H9 (cell line): Measurements from ENCODE around the gene RAB6A. TPM values are rescaled to one million over a fixed set of nuclear protein-coding genes. Genes with fewer than 3 reads are reported as not detected.

Source experiments
- DNase-seq: peaks from one replicate; pipeline ENCODE4 v3.0.0-alpha.2; 2017
- H2AFZ ChIP-seq: one replicate; pipeline ENCODE4 v1.6.1; 2013; ENCODE audit warnings: mild to moderate bottlenecking, low read length, control low read depth, moderate library complexity
- H2AK5ac ChIP-seq: 2 replicates; pipeline ENCODE4 v1.6.1; 2013; ENCODE audit warnings: low read length, control low read depth, mixed read lengths; ENCODE audit not compliant: insufficient read length
- H2BK120ac ChIP-seq: one replicate; pipeline ENCODE4 v1.6.1; 2013; ENCODE audit warnings: low read depth, mild to moderate bottlenecking, low read length, control low read depth, inconsistent platforms; ENCODE audit not compliant: poor library complexity, severe bottlenecking
- H2BK12ac ChIP-seq: 2 replicates; pipeline ENCODE4 v1.6.1; 2013; ENCODE audit warnings: low read length, control low read depth, mixed read lengths, low read depth; ENCODE audit not compliant: insufficient read length
- H2BK15ac ChIP-seq: 2 replicates; pipeline ENCODE4 v1.6.1; 2013; ENCODE audit warnings: low read depth, low read length, control low read depth
- H2BK20ac ChIP-seq: one replicate; pipeline ENCODE4 v1.6.1; 2013; ENCODE audit warnings: low read depth, mild to moderate bottlenecking, low read length, control low read depth, inconsistent platforms; ENCODE audit not compliant: poor library complexity, severe bottlenecking
- H2BK5ac ChIP-seq: 2 replicates; pipeline ENCODE4 v1.6.1; 2013; ENCODE audit warnings: low read length, control low read depth, mixed read lengths; ENCODE audit not compliant: insufficient read length
- H3K14ac ChIP-seq: 2 replicates; pipeline ENCODE4 v1.6.1; 2013; ENCODE audit warnings: low read length, control low read depth; ENCODE audit not compliant: insufficient read depth
- H3K18ac ChIP-seq: 2 replicates; pipeline ENCODE4 v1.6.1; 2013; ENCODE audit warnings: low read depth, mild to moderate bottlenecking, mixed read lengths, low read length, control low read depth; ENCODE audit not compliant: insufficient read length
- H3K23ac ChIP-seq: 2 replicates; pipeline ENCODE4 v1.6.1; 2013; ENCODE audit warnings: low read length, control low read depth, mixed read lengths, low read depth; ENCODE audit not compliant: insufficient read length
- H3K23me2 ChIP-seq: 2 replicates; pipeline ENCODE4 v1.6.1; 2013; ENCODE audit warnings: low read depth, mild to moderate bottlenecking, mixed read lengths, low read length, control low read depth; ENCODE audit not compliant: insufficient read length, poor library complexity, severe bottlenecking
- H3K27ac ChIP-seq: 2 replicates; pipeline ENCODE4 v1.5.1; 2013; ENCODE audit warnings: low read length, control low read depth, mixed read lengths, low read depth; ENCODE audit not compliant: insufficient read length
- H3K27me3 ChIP-seq: 2 replicates; pipeline ENCODE4 v1.6.1; 2013; ENCODE audit warnings: low read length, control low read depth, inconsistent platforms; ENCODE audit not compliant: insufficient read depth
- H3K4ac ChIP-seq: 2 replicates; pipeline ENCODE4 v1.6.1; 2013; ENCODE audit warnings: low read depth, mild to moderate bottlenecking, control low read depth, inconsistent platforms, low read length, moderate library complexity
- H3K4me1 ChIP-seq: 2 replicates; pipeline ENCODE4 v1.6.1; 2013; ENCODE audit warnings: low read length, control low read depth, inconsistent platforms; ENCODE audit not compliant: insufficient read depth
- H3K4me2 ChIP-seq: 2 replicates; pipeline ENCODE4 v1.6.1; 2013; ENCODE audit warnings: low read length, control low read depth, mixed read lengths; ENCODE audit not compliant: insufficient read length, insufficient read depth
- H3K56ac ChIP-seq: 2 replicates; pipeline ENCODE4 v1.6.1; 2013; ENCODE audit warnings: low read depth, mild to moderate bottlenecking, mixed read lengths, low read length, control low read depth; ENCODE audit not compliant: insufficient read length
- H3K79me1 ChIP-seq: 2 replicates; pipeline ENCODE4 v1.6.1; 2013; ENCODE audit warnings: low read depth, mild to moderate bottlenecking, moderate library complexity, low read length, control low read depth, inconsistent platforms; ENCODE audit not compliant: insufficient read depth, poor library complexity, severe bottlenecking
- H3K79me2 ChIP-seq: 2 replicates; pipeline ENCODE4 v1.6.1; 2013; ENCODE audit warnings: low read length, control low read depth, inconsistent platforms; ENCODE audit not compliant: insufficient read depth
- H3K9ac ChIP-seq: 2 replicates; pipeline ENCODE4 v1.6.1; 2013; ENCODE audit warnings: low read length, control low read depth, mixed read lengths; ENCODE audit not compliant: insufficient read length; ENCODE audit errors: extremely low read depth
- H3K9me3 ChIP-seq: one replicate; pipeline ENCODE4 v1.6.1; 2013; ENCODE audit warnings: low read depth, low read length, inconsistent platforms; ENCODE audit not compliant: control insufficient read depth
- H3T11ph ChIP-seq: one replicate; pipeline ENCODE4 v1.6.1; 2013; ENCODE audit warnings: mild to moderate bottlenecking, low read length, control low read depth, inconsistent platforms
- H4K20me1 ChIP-seq: one replicate; pipeline ENCODE4 v1.6.1; 2013; ENCODE audit not compliant: control insufficient read depth, insufficient read length, insufficient read depth
- H4K5ac ChIP-seq: 2 replicates; pipeline ENCODE4 v1.6.1; 2013; ENCODE audit warnings: low read depth, mild to moderate bottlenecking, mixed read lengths, low read length, control low read depth; ENCODE audit not compliant: insufficient read length
- H4K8ac ChIP-seq: replicated peaks from 2 replicates; pipeline ENCODE4 v1.6.1; 2013; ENCODE audit warnings: low read length, control low read depth, mixed read lengths, low read depth; ENCODE audit not compliant: insufficient read length
- H4K91ac ChIP-seq: 2 replicates; pipeline ENCODE4 v1.6.1; 2013; ENCODE audit warnings: low read depth, mild to moderate bottlenecking, moderate library complexity, mixed read lengths, low read length, control low read depth; ENCODE audit not compliant: insufficient read length
- H3K27ac Mint-ChIP-seq, 3 experiments: 2 replicates in 2 of 3; 3 replicates in 1 of 3; pipeline ENCODE4 v1.8.0; 2020 to 2021; ENCODE audit warnings: mixed read lengths in 3 of 3, mild to moderate bottlenecking in 1 of 3, moderate library complexity in 1 of 3
- H3K27me3 Mint-ChIP-seq: 2 replicates; pipeline ENCODE4 v1.8.0; 2021; ENCODE audit warnings: low read depth, mild to moderate bottlenecking, moderate library complexity, mixed read lengths
- H3K36me3 Mint-ChIP-seq, 3 experiments: 2 replicates in 2 of 3; 3 replicates in 1 of 3; pipeline ENCODE4 v1.8.0; 2020 to 2021; ENCODE audit warnings: low read depth in 3 of 3, mixed read lengths in 3 of 3; ENCODE audit not compliant: insufficient read depth in 1 of 3
- H3K4me1 Mint-ChIP-seq, 2 experiments: 2 replicates each; pipeline ENCODE4 v1.8.0; 2020; ENCODE audit warnings: mixed read lengths in 2 of 2
- H3K4me3 Mint-ChIP-seq, 2 experiments: 2 replicates in 1 of 2; 3 replicates in 1 of 2; pipeline ENCODE4 v1.8.0; 2020 to 2021; ENCODE audit warnings: mild to moderate bottlenecking in 2 of 2, mixed read lengths in 2 of 2, moderate library complexity in 1 of 2
- H3K9me3 Mint-ChIP-seq, 2 experiments: 2 replicates in 1 of 2; 3 replicates in 1 of 2; pipeline ENCODE4 v1.8.0; 2020; ENCODE audit warnings: mild to moderate bottlenecking in 2 of 2, mixed read lengths in 2 of 2, moderate library complexity in 1 of 2
- CTCF ChIP-seq: fragments of 200-600 bp; sonication (generic); conservative IDR thresholded peaks from 3 replicates; pipeline ENCODE4 v1.8.0; 2021; ENCODE audit warnings: antibody characterized with exemption, mild to moderate bottlenecking
- WGBS: extraction: QIAGEN DNeasy Blood & Tissue Kit; methylation state at CpG from one replicate; pipeline ENCODE4 v1.1.7; 2013; ENCODE audit warnings: missing lambda C conversion rate, low lambda C conversion rate, mixed read lengths; ENCODE audit not compliant: insufficient read length; ENCODE audit errors: extremely low coverage; 5-methylcytosine and 5-hydroxymethylcytosine counted together
- total RNA-seq: library from RNA; stranded (reverse); gene quantifications from 2 replicates; pipeline ENCODE4 v1.2.1, GENCODE V29; 2021

RAB6A gene
- total RNA-seq, 1 experiment from 2014 or later: 72.8 TPM

- Mint-ChIP-seq H3K27ac (no peak overlapping the region), H3K27me3 (no peaks in the 10 kb centered on the region; the same call in 1 of the 2 replicates), H3K4me3 (no peak overlapping the region), H3K4me1 (peaks cover 13% of the 10 kb centered on the region in 2 experiments), H3K36me3 (no peaks in the 10 kb centered on the region), H3K9me3 (no peaks in the 10 kb centered on the region)
- Histone ChIP-seq H3K79me2 (no peaks in the 10 kb centered on the region), H4K91ac (no peak overlapping the region), H3K56ac (no peak overlapping the region), H2AK5ac (no peak overlapping the region), H2BK5ac (no peak overlapping the region), H2BK15ac (no peak overlapping the region), H4K8ac (no peak overlapping the region), H3K4me1 (no peaks in the 10 kb centered on the region), H4K5ac (no peak overlapping the region), H3K27me3 (no peaks in the 10 kb centered on the region), H3K23me2 (no peaks in the 10 kb centered on the region), H2BK12ac (no peak overlapping the region), H4K20me1 (no peaks in the 10 kb centered on the region), H3K4me2 (no peak overlapping the region), H3K79me1 (no peaks in the 10 kb centered on the region), H3K27ac (no peak overlapping the region), H3K4ac (no peak overlapping the region), H3K23ac (no peak overlapping the region), H3T11ph (no peak overlapping the region), H3K9me3 (no peaks in the 10 kb centered on the region), H2BK20ac (no peak overlapping the region), H3K9ac (no peak overlapping the region), H2BK120ac (no peak overlapping the region), H3K14ac (no peak overlapping the region), H3K18ac (no peak overlapping the region), H2AFZ (no peak overlapping the region)
- no peak for TF ChIP-seq CTCF
- no CpG with 5 or more reads among the region's 6 CpGs for WGBS
- DNase-seq: no peak
Observed at GRCh38 chr11:73781303-73781702, 20.4 kb upstream of the RAB6A start.
